Epithelial cell of esophagus (primary cell): Measurements from ENCODE around the gene RBM17.
A peak's percentile ranks its signal among the peaks of the same experiment; 100 is the strongest.
"Not testable (repeated sequence)": the region's sequence is repeated elsewhere in the genome, so short reads cannot be mapped to it uniquely, and the experiment has no call there.

Source experiments
- DNase-seq: peaks from one replicate; pipeline ENCODE4 v3.0.0; 2010; ENCODE audit warnings: low read depth
- H3K4me3 ChIP-seq: 2 replicates; pipeline ENCODE4 v1.5.1; 2011; ENCODE audit warnings: mild to moderate bottlenecking, low read length, control low read depth
- CTCF ChIP-seq: IDR thresholded peaks from 2 replicates; pipeline ENCODE4 v1.5.1; 2011; ENCODE audit warnings: low read depth, mild to moderate bottlenecking, low read length, control low read depth, inconsistent platforms; ENCODE audit not compliant: insufficient read depth; ENCODE audit errors: missing control alignments

RBM17 gene

GRCh38 chr10:6103591-6103990, 14.8 kb downstream of the RBM17 start:
- TF ChIP-seq CTCF = no peak
- no peak overlapping the region for H3K4me3 ChIP-seq
- DNase-seq = no peak

GRCh38 chr10:6107616-6108015, 18.8 kb downstream of the RBM17 start:
- DNase-seq, H3K4me3 ChIP-seq: not testable (repeated sequence)

- TF ChIP-seq CTCF = no peak
- no peak for DNase-seq
- H3K4me3 ChIP-seq = no peak overlapping the region
Observed at GRCh38 chr10:6108072-6108471, 19.2 kb downstream of the RBM17 start.

- DNase-seq = peak; percentile 53
- H3K4me3 ChIP-seq = no peak overlapping the region
- TF ChIP-seq CTCF = peak; percentile 66
Observed at GRCh38 chr10:6108631-6109443, 20.0 kb downstream of the RBM17 start.

GRCh38 chr10:6109444-6109775, 20.6 kb downstream of the RBM17 start:
- no peak for TF ChIP-seq CTCF
- DNase-seq = no peak
- H3K4me3 ChIP-seq = no peak overlapping the region

- no peak overlapping the region for H3K4me3 ChIP-seq
- no peak for DNase-seq
- TF ChIP-seq CTCF = no peak
Observed at GRCh38 chr10:6110136-6110535, 21.3 kb downstream of the RBM17 start.

- H3K4me3 ChIP-seq = no peak overlapping the region
- TF ChIP-seq CTCF = no peak
- no peak for DNase-seq
Observed at GRCh38 chr10:6112893-6113292, 24.1 kb downstream of the RBM17 start.

- no peak overlapping the region for H3K4me3 ChIP-seq
- no peak for DNase-seq
Observed at GRCh38 chr10:6114299-6114698, 25.5 kb downstream of the RBM17 start.

More at GRCh38 chr10:6114299-6114698, 25.5 kb downstream of the RBM17 start:
- no peak for TF ChIP-seq CTCF
